ENCODE results near the gene EFTUD2. TPM values are rescaled to one million over a fixed set of nuclear protein-coding genes. Genes with fewer than 3 reads are reported as not detected.

Gene EFTUD2
- total RNA-seq, 1 donor from 2014 or later = 78.1 TPM

DNA sequence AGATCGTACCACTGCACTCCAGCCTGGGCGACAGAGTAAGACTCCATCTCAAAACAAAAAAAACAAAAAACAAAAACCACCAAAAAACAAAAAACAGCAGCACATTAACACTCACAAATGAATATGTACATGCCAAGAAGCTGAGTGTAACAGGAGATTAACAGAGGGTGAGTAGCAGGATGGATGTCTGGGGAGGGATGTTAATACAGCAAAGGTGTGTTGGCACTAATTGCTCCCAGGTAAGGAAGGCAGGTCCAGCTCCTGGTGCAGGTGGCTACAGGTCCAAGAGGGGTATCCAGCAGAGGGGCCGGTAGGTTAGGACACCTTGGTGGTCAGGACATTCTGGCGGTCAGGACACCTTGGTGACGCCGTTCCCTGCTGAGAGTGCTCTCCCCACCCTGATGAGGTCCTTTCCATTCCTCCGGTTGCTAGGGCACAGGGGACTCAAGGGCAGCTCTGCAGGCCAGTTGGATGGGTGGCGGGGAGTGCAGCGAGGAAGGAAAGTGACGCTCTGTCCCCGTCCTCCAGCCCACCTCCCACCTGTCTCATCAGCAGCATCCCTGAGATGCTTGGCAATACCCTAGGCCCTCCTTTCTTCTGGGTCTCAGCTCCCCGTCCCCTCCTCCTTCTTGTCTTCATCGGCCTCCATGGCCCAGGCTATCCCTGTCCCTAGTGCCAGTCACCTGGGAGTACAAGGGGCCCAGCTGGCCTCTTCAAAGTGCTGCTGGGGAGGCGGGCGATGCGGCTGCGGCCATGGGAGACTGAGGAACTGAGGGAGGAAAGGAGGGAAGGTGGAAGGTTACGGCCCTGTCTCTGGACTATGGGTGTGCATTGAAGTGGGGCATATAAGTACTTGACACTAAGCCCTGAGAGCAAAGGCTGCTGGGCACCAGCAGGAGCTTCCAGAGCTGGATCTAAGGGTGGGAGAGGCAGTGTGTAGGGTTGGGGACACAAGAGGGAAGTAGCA is 26.8 kb upstream of the EFTUD2 start:
- DNase-seq (ENCODE audit: low read depth) = no peak
- H3K4me3 ChIP-seq (ENCODE audit: low read depth, low read length) = no peak overlapping the region
- TF ChIP-seq, protein P1, sequence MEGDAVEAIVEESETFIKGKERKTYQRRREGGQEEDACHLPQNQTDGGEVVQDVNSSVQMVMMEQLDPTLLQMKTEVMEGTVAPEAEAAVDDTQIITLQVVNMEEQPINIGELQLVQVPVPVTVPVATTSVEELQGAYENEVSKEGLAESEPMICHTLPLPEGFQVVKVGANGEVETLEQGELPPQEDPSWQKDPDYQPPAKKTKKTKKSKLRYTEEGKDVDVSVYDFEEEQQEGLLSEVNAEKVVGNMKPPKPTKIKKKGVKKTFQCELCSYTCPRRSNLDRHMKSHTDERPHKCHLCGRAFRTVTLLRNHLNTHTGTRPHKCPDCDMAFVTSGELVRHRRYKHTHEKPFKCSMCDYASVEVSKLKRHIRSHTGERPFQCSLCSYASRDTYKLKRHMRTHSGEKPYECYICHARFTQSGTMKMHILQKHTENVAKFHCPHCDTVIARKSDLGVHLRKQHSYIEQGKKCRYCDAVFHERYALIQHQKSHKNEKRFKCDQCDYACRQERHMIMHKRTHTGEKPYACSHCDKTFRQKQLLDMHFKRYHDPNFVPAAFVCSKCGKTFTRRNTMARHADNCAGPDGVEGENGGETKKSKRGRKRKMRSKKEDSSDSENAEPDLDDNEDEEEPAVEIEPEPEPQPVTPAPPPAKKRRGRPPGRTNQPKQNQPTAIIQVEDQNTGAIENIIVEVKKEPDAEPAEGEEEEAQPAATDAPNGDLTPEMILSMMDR (conservative IDR thresholded peaks at IDR 0.05; ENCODE audit: low read depth, low read length) = no peak

DNA sequence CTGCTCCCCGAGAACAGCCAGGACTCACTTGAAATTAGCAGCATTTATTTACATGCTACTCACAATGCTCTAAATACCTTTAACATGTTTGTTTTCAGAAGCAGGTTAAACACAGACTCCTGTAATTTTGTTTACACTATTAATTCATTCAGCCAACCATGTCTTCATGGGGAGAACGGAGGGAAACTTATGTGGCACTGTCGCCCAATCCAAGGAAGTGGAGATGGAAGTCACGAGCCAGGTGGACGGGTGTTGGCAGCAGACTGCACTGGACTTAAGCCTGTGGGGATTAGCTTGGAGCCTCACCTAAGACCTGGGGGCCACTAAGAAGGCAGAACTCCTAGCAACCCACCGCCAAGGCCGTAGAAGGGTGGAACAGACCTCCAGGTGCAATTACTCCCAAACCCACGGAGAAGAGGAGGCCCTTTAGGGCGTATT is 24.9 kb upstream of the EFTUD2 start:
- TF ChIP-seq, protein P1 (conservative IDR thresholded peaks at IDR 0.05; ENCODE audit: low read depth, low read length) = no peak
- H3K4me3 ChIP-seq (ENCODE audit: low read depth, low read length) = no peak overlapping the region
- no peak for DNase-seq (ENCODE audit: low read depth)

DNA sequence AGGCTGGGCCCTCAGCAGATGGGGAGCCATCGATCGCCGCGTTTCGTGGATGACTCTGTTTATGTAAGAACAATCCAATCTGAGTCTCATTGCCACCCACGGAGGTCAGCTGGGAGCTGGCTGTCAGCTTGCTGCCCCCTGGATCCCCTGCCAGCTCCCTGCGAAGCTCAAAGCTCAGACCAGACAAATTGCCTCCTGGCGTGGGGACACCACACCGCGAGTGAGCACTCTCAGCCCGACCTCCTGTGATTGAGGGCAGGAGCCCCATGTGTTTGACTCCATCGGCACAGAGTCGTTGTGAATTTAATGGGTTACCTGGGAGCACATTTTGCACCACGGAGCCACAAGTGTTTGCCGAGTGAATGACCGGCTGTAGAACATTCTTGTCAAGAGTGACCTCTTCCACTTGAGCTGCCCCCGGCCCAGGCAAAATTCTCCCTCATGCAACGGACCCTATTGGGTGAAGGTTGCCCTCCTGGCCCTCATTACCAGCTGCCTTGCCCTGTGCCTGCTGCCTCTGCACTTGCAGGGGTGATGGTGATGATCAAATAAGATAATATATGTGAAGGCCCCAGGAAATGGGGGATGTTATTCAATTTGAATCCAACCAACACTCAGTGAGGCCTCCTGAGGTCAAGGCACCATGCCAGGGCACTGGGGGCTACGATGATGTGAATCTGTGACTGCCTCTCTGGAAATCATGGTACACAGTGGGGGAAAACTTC is 23.7 kb upstream of the EFTUD2 start:
- no peak overlapping the region for H3K4me3 ChIP-seq (ENCODE audit: low read depth, low read length)
- no peak for DNase-seq (ENCODE audit: low read depth)
- TF ChIP-seq, protein P1 (conservative IDR thresholded peaks at IDR 0.05; ENCODE audit: low read depth, low read length) = no peak

DNA sequence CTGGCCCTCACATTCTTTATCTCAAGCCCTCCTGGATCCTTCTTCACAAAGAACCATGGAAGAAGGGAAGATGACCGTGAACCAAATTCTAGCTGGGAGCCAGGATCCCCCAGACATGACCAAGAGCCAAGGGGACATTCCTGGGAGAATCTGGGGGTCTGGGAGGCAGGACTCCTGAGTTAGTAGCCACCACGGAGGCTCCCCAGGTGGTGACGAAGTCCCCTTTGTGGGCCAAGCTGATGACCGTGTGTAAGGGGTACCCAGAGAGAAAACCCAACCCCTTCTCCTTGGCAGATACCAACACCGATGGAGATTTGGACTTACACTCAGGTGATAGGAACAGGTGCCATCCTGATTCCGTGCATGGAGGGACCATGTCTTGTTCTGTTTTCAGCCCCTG is 22.9 kb upstream of the EFTUD2 start:
- no peak for DNase-seq (ENCODE audit: low read depth)
- TF ChIP-seq, protein P1 (conservative IDR thresholded peaks at IDR 0.05; ENCODE audit: low read depth, low read length) = no peak
- no peak overlapping the region for H3K4me3 ChIP-seq (ENCODE audit: low read depth, low read length)

DNA sequence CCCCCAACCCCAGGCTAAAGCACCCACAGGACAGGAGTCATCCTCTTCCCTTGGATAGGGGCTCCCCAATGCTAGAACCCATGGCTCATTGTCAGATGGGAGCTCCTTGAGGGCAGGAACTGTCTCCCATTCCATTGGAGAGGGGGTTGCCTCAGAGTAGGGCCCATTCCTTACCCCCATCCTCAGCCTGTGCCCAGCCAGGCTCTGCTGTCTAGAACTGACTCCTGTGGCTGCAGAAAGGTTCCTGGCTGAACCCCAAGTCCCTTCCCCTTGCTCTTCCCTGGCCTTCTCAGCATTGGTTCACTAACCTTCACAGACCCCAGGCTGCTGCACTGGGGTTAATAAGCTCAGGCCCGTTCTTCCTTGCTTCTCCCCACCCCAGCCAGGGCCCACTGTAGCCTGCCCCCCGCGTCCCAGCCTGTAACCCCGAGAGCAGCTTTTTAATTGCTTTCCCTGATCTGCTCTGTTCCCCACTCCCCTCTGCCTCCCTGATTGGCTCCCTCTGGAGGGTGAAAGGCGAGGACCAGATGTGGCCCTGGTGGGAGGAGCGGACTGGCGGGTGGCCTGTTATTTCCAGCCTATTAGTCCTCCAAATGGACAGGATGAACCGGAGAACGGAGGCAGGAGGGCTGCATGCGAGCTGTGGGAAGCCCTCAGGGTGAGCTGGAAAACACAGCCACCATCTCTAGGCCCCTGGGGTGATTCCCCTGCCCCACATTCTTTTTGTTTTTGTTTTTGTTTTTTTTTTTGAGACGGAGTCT is 22.1 kb upstream of the EFTUD2 start:
- TF ChIP-seq, protein P1 (conservative IDR thresholded peaks at IDR 0.05; ENCODE audit: low read depth, low read length) = no peak
- no peak overlapping the region for H3K4me3 ChIP-seq (ENCODE audit: low read depth, low read length)
- DNase-seq (ENCODE audit: low read depth) = no peak

DNA sequence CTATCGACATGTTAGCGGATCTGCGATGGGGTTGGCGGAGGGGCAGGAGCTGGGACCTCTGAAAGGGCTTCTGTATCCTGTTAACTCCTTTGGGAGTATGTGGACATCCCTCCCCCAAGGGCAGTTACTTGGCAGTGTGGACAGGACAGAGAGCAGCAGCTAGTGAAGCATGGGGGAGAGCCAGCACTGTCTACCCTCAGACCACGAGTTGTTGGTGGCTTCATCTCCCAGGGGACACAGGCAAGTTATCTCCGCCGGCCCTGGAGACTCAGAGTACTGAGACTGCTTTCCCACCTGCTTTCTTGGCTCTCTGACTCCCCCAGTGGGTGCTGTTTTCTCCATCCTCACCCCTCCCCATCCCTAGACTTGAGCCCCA is 21.3 kb upstream of the EFTUD2 start:
- no peak overlapping the region for H3K4me3 ChIP-seq (ENCODE audit: low read depth, low read length)
- TF ChIP-seq, protein P1 (conservative IDR thresholded peaks at IDR 0.05; ENCODE audit: low read depth, low read length) = no peak
- no peak for DNase-seq (ENCODE audit: low read depth)
